ENCODE data around the gene FOXC2. TPM values are rescaled to one million over a fixed set of nuclear protein-coding genes. Genes with fewer than 3 reads are reported as not detected.

Gene FOXC2
- total RNA-seq, 1 donor from 2014 or later: 1.5 TPM

DNA sequence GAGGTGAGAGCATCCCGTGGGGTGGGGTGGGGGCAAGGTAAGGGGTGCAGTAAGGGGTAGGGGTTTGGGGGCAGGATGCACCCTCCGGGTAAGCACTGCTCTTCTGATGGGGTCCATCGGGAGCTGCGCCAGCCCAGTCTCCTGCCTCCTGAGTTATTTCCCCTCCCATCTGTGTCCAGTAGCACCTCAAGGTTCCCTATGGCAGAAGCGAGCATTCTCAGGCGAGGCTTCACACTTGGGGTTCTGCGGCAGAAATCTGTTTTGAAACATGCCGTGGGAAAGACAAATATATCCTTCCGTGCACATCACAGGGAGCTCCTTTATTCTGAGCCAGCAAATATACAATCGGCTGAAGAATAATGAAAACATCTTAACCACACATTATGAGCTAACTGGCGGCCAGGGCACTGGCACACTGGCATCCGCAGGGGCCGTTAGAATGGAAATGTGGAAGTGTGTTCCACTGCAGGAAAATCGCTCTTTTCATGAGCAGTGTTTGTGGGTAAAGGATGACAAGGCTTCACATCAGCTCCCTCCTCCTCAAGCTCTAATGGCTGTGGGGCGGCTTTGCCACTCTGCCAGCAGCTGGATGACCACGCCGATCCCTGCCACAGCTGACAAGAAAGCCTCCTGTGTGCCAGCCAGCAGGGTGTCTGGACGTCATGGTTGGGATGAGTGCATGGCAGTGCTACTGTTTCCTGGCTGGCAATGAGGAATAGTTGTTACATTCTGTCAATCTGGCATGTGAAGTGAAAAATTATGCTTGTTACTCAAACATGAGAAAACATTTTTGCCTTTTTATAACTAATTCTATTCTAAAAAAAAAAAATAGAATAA lies 31.6 kb upstream of the FOXC2 start:
- Histone ChIP-seq H3K9me3 (replicated peaks) (no peaks in the 10 kb centered on the region), H3K36me3 (peaks cover 54% of the 10 kb centered on the region), H3K27me3 (ENCODE audit: low read depth) (no peaks in the 10 kb centered on the region), H3K4me1 (peaks cover 7% of the 10 kb centered on the region), H3K27ac (replicated peaks) (no peak overlapping the region), H3K4me3 (no peak overlapping the region)
- no peak for DNase-seq
- TF ChIP-seq, protein P1, sequence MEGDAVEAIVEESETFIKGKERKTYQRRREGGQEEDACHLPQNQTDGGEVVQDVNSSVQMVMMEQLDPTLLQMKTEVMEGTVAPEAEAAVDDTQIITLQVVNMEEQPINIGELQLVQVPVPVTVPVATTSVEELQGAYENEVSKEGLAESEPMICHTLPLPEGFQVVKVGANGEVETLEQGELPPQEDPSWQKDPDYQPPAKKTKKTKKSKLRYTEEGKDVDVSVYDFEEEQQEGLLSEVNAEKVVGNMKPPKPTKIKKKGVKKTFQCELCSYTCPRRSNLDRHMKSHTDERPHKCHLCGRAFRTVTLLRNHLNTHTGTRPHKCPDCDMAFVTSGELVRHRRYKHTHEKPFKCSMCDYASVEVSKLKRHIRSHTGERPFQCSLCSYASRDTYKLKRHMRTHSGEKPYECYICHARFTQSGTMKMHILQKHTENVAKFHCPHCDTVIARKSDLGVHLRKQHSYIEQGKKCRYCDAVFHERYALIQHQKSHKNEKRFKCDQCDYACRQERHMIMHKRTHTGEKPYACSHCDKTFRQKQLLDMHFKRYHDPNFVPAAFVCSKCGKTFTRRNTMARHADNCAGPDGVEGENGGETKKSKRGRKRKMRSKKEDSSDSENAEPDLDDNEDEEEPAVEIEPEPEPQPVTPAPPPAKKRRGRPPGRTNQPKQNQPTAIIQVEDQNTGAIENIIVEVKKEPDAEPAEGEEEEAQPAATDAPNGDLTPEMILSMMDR (IDR thresholded peaks at IDR 0.05; ENCODE audit: borderline replicate concordance): no peak
- intact Hi-C loops (cut with micrococcal nuclease): no loop called here

- TF ChIP-seq, protein P1 (IDR thresholded peaks at IDR 0.05; ENCODE audit: borderline replicate concordance): no peak
- no peak overlapping the region for H3K27ac ChIP-seq (replicated peaks)
- intact Hi-C loops (cut with micrococcal nuclease): no loop called here
- H3K9me3 ChIP-seq (replicated peaks): no peaks in the 10 kb centered on the region
- no peak overlapping the region for H3K4me3 ChIP-seq
- no peaks in the 10 kb centered on the region for H3K27me3 ChIP-seq (ENCODE audit: low read depth)
- H3K4me1 ChIP-seq: no peaks in the 10 kb centered on the region
- H3K36me3 ChIP-seq: peaks cover 67% of the 10 kb centered on the region
- no peak for DNase-seq
Measured at GRCh38 chr16:86536621-86537020, 30.0 kb upstream of the FOXC2 start.

DNA sequence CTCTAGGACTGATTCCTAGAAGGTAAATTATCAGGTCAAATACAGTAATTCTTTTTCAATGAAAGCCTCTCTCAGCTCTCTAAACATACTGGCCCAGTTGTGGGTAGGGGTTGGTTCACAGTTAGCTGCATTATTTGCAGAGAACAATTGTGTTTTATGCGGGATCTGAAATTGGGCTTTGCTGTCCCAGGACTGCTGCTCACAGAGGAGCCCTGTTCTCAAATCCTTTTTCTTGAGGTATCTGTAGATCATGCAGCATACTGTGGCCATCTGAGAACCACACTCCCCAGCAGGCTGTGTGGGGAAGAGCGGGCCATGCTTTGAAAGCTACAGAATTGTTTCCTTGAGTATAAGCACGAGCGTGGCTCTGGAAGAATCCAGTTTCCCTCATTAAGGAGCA lies 29.1 kb upstream of the FOXC2 start:
- intact Hi-C loops (cut with micrococcal nuclease): no loop called here
- H3K36me3 ChIP-seq: peaks cover 67% of the 10 kb centered on the region

GRCh38 chr16:86538196-86538780 lies 28.3 kb upstream of the FOXC2 start:
- Histone ChIP-seq H3K36me3 (peaks cover 71% of the 10 kb centered on the region), H3K27me3 (ENCODE audit: low read depth) (no peaks in the 10 kb centered on the region), H3K27ac (replicated peaks) (no peak overlapping the region), H3K9me3 (replicated peaks) (no peaks in the 10 kb centered on the region), H3K4me1 (no peaks in the 10 kb centered on the region), H3K4me3 (no peak overlapping the region)
- DNase-seq: no peak
- TF ChIP-seq, protein P1 (IDR thresholded peaks at IDR 0.05; ENCODE audit: borderline replicate concordance): no peak
- intact Hi-C loops (cut with micrococcal nuclease): no loop called here

More for the DNA sequence above, 29.1 kb upstream of the FOXC2 start:
- TF ChIP-seq, protein P1 (IDR thresholded peaks at IDR 0.05; ENCODE audit: borderline replicate concordance): no peak
- Histone ChIP-seq H3K9me3 (replicated peaks) (no peaks in the 10 kb centered on the region), H3K27me3 (ENCODE audit: low read depth) (no peaks in the 10 kb centered on the region), H3K4me3 (no peak overlapping the region), H3K4me1 (no peaks in the 10 kb centered on the region), H3K27ac (replicated peaks) (no peak overlapping the region)
- no peak for DNase-seq

GRCh38 chr16:86540894-86541293 lies 25.7 kb upstream of the FOXC2 start:
- DNase-seq: no peak

More at GRCh38 chr16:86540894-86541293, 25.7 kb upstream of the FOXC2 start:
- no peaks in the 10 kb centered on the region for H3K9me3 ChIP-seq (replicated peaks)
- no peaks in the 10 kb centered on the region for H3K27me3 ChIP-seq (ENCODE audit: low read depth)
- no peak overlapping the region for H3K4me3 ChIP-seq
- TF ChIP-seq, protein P1 (IDR thresholded peaks at IDR 0.05; ENCODE audit: borderline replicate concordance): no peak
- H3K36me3 ChIP-seq: peaks cover 81% of the 10 kb centered on the region
- no peak overlapping the region for H3K27ac ChIP-seq (replicated peaks)
- H3K4me1 ChIP-seq: peaks cover 8% of the 10 kb centered on the region
- intact Hi-C loops (cut with micrococcal nuclease): no loop called here
